ENCODE data around the gene FAM149A. TPM values are rescaled to one million over a fixed set of nuclear protein-coding genes. Genes with fewer than 3 reads are reported as not detected.

Gene FAM149A
- total and polyA plus RNA-seq, 3 donors from 2014 or later, result 11.3 to 14.9 (median 13.8) TPM

DNA sequence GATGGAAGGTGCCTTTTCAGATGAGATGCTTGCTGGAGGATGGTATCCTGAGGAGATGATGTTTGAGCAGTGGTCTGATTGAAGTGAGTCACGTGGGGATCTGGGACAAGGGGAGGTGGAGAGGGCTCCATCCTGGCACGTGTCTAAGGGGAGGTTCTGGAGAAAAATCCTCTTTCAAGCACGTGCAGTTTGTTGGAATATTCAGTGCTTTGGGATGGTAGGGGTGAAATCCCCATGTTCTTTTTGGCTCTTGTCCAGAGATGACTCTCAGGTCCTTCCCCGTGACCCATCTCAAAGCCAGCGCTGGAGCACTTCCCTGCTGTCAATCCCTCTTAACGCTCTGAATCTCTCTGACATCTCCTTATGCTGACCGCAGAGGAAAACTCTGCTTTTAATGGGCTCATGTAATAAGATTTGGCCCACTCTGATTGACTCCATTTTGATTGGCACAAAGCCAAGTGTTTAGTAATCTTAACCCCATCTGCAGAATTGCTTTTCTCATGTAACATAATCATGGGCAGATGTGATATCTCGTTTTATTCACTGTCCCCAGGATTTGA lies 112.0 kb downstream of the FAM149A start:
- Histone ChIP-seq H3K27me3 (no peaks in the 10 kb centered on the region), H3K4me3 (no peak overlapping the region), H3K27ac (no peak overlapping the region), H3K36me3 (ENCODE audit: low read depth, missing control alignments) (no peaks in the 10 kb centered on the region), H3K4me1 (no peaks in the 10 kb centered on the region), H3K9me3 (no peaks in the 10 kb centered on the region)
- no peak for DNase-seq
- WGBS, 2 donors, result 79 to 80% methylated on average over 8 of the region's 8 CpGs
- intact Hi-C loops (cut with DNase I; ENCODE audit: low total_unique reads), result no loop called here
- TF ChIP-seq, protein P1, sequence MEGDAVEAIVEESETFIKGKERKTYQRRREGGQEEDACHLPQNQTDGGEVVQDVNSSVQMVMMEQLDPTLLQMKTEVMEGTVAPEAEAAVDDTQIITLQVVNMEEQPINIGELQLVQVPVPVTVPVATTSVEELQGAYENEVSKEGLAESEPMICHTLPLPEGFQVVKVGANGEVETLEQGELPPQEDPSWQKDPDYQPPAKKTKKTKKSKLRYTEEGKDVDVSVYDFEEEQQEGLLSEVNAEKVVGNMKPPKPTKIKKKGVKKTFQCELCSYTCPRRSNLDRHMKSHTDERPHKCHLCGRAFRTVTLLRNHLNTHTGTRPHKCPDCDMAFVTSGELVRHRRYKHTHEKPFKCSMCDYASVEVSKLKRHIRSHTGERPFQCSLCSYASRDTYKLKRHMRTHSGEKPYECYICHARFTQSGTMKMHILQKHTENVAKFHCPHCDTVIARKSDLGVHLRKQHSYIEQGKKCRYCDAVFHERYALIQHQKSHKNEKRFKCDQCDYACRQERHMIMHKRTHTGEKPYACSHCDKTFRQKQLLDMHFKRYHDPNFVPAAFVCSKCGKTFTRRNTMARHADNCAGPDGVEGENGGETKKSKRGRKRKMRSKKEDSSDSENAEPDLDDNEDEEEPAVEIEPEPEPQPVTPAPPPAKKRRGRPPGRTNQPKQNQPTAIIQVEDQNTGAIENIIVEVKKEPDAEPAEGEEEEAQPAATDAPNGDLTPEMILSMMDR (IDR thresholded peaks at IDR 0.05), result no peak
- TF ChIP-seq POLR2A (IDR thresholded peaks at IDR 0.05), result no peak

DNA sequence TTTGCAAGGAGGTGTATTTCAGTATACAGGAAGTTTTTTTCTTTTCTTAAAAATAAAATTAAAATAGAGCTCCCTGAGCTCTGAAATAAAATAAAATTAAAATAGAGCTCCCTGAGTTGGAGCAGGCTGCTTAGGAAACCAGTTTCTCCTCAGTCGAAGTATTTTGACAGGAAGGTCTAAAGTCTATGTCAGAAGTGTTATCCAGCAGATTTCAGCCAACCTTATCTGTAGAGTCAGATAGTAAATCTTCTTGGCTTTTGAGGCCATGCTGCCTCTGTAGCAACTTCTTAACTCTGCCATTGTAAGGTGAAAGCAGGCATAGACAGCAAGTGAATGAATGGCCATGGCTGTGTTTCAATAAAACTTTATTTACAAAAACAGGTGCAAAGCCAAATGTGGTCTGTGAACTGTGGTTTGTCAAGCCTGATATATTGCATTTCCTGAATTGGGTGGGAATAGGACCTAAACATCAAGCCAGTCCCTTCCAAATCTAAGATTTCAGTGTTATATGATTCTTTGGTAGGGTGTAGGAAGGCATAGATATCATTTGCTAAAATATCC lies 113.3 kb downstream of the FAM149A start:
- intact Hi-C loops (cut with DNase I; ENCODE audit: low total_unique reads), result no loop called here
- H3K27me3 ChIP-seq, result no peaks in the 10 kb centered on the region
- no peaks in the 10 kb centered on the region for H3K4me1 ChIP-seq
- DNase-seq, result no peak
- H3K36me3 ChIP-seq (ENCODE audit: low read depth, missing control alignments), result no peaks in the 10 kb centered on the region
- no peak overlapping the region for H3K27ac ChIP-seq
- no peak overlapping the region for H3K4me3 ChIP-seq
- 42 to 71% methylated on average over 1 of the region's 1 CpG for WGBS, 2 donors
- H3K9me3 ChIP-seq, result no peaks in the 10 kb centered on the region
- TF ChIP-seq, protein P1 (IDR thresholded peaks at IDR 0.05), result no peak
- TF ChIP-seq POLR2A (IDR thresholded peaks at IDR 0.05), result no peak

DNA sequence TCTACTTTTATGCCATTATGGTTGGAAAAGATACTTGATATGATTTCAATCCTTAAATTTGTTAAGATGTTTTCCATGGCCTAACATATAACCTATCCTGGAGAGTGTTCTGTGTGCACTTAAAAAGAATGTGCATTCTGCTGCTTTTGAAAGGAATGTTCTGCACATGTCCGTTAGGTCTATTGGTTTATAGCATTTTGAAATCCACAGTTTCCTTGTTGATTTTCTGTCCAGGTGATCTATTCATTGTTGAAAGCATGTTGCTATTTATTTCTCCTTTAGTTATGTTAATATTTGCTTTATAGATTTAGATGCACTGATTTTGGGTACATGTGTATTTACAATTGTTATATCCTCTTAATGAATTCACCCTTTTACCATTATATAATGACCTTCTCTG lies 117.1 kb downstream of the FAM149A start:
- Histone ChIP-seq H3K36me3 (ENCODE audit: low read depth, missing control alignments) (no peaks in the 10 kb centered on the region), H3K4me1 (no peaks in the 10 kb centered on the region), H3K4me3 (no peak overlapping the region), H3K9me3 (no peaks in the 10 kb centered on the region), H3K27ac (no peak overlapping the region), H3K27me3 (no peaks in the 10 kb centered on the region)
- no peak for TF ChIP-seq POLR2A (IDR thresholded peaks at IDR 0.05)
- DNase-seq, result no peak
- 91 to 98% methylated on average over 1 of the region's 1 CpG for WGBS, 2 donors
- intact Hi-C loops (cut with DNase I; ENCODE audit: low total_unique reads), result no loop called here

Small RNA genes lying within 50 kb of the gene (small RNA-seq; reads per million reads assigned to genes)
- 0 reads per million in 2 donors for gene RF00322

Other genes with a start within 250 kb of the FAM149A start
- gene TLR3, start 35.5 kb upstream of the FAM149A start, total RNA-seq, result 1 to 10 TPM; 2.3 to 3.2 TPM
- gene TLR3, start 35.5 kb upstream of the FAM149A start, polyA plus RNA-seq (ENCODE audit: insufficient read depth, low read depth, low replicate concordance), result 12.6 TPM
- gene CYP4V2, start 86.9 kb downstream of the FAM149A start, total RNA-seq, result 10 to 100 TPM; 34.9 to 50.5 TPM
- 11.4 TPM for gene CYP4V2, start 86.9 kb downstream of the FAM149A start, polyA plus RNA-seq (ENCODE audit: insufficient read depth, low read depth, low replicate concordance)
- 1 to 10 TPM; 3.5 to 4.4 TPM for gene KLKB1, start 122.8 kb downstream of the FAM149A start, total RNA-seq
- 2.7 TPM for gene KLKB1, start 122.8 kb downstream of the FAM149A start, polyA plus RNA-seq (ENCODE audit: insufficient read depth, low read depth, low replicate concordance)
- gene F11, start 161.5 kb downstream of the FAM149A start, total RNA-seq, result under 1 TPM in 1 of 2 donors, not detected in 1; 0.19 TPM
- gene F11, start 161.5 kb downstream of the FAM149A start, polyA plus RNA-seq (ENCODE audit: insufficient read depth, low read depth, low replicate concordance), result not detected

Data from testis (tissue), 3 donors.